ENCODE data around the gene DNAJC2.
A peak's percentile ranks its signal among the peaks of the same experiment; 100 is the strongest.

DNAJC2 gene

GRCh38 chr7:103349805-103350204, 5.2 kb upstream of the DNAJC2 start:
- Histone ChIP-seq H3K79me2 (ENCODE audit: insufficient read depth, low read length) (peaks cover 85% of the 10 kb centered on the region), H3K9me3 (ENCODE audit: insufficient read depth, low read length) (no peaks in the 10 kb centered on the region), H3K9ac (ENCODE audit: low read length) (peak overlapping the region; percentile 83; the same call in 1 of the 2 replicates), H3K4me3 (ENCODE audit: insufficient read depth, low read length, poor library complexity, severe bottlenecking) (peak overlapping the region; percentile 1), H4K20me1 (ENCODE audit: low read depth, low read length) (0 out of 2 replicates have a peak, but pooled peaks cover 5% of the 10 kb centered on the region), H3K4me2 (ENCODE audit: low read depth, low read length, poor library complexity, severe bottlenecking) (peak overlapping the region; percentile 97), H3K9me2 (replicated peaks; ENCODE audit: insufficient read depth, low read length) (no peaks in the 10 kb centered on the region), H3F3A (ENCODE audit: insufficient read depth) (peaks cover 10% of the 10 kb centered on the region; the same call in 1 of the 2 replicates), H3K27ac (ENCODE audit: low read depth, low read length) (no peak overlapping the region), H3K36me3 (ENCODE audit: low read length) (peaks cover 11% of the 10 kb centered on the region), H2AFZ (ENCODE audit: low read depth, low read length, severe bottlenecking) (no peak overlapping the region), H3K27me3 (ENCODE audit: low read length) (no peaks in the 10 kb centered on the region)
- no peak for TF ChIP-seq CTCF (IDR thresholded peaks at IDR 0.05; ENCODE audit: insufficient read depth, low read length, poor library complexity, severe bottlenecking)
- no peak for TF ChIP-seq EZH2phosphoT487 (conservative IDR thresholded peaks at IDR 0.05; ENCODE audit: low read length)

DNA sequence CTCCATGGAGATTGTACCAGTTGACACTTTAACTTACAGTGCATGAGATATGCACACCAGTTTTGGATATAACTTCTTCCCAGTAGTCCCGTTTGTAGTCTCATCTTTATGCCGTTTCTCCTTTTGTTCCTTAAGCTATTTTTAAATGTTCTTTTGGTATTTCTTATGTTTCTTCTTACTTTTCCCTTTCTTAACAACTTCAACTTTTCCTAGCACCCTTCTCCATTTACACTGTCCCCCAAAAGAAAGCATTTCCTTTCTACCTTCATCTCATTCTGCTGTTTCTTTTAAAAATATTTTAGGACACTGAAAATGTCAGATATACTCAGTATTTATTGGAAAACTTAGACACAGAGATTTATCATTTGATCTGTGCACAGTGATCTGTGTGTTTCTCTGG, 4.4 kb upstream of the DNAJC2 start:
- H3K79me2 ChIP-seq (ENCODE audit: insufficient read depth, low read length): peaks cover 85% of the 10 kb centered on the region
- H3K27me3 ChIP-seq (ENCODE audit: low read length): no peaks in the 10 kb centered on the region
- peak overlapping the region; percentile 92 for H3K4me3 ChIP-seq (ENCODE audit: insufficient read depth, low read length, poor library complexity, severe bottlenecking)
- H4K20me1 ChIP-seq (ENCODE audit: low read depth, low read length): 0 out of 2 replicates have a peak, but pooled peaks cover 5% of the 10 kb centered on the region
- no peaks in the 10 kb centered on the region for H3K9me2 ChIP-seq (replicated peaks; ENCODE audit: insufficient read depth, low read length)
- TF ChIP-seq CTCF (IDR thresholded peaks at IDR 0.05; ENCODE audit: insufficient read depth, low read length, poor library complexity, severe bottlenecking) (no peak), EZH2phosphoT487 (conservative IDR thresholded peaks at IDR 0.05; ENCODE audit: low read length) (no peak)
- H3F3A ChIP-seq (ENCODE audit: insufficient read depth): peaks cover 10% of the 10 kb centered on the region; the same call in 1 of the 2 replicates
- no peak overlapping the region for H3K27ac ChIP-seq (ENCODE audit: low read depth, low read length)
- peak overlapping the region; percentile 97 for H3K4me2 ChIP-seq (ENCODE audit: low read depth, low read length, poor library complexity, severe bottlenecking)
- no peak overlapping the region for H2AFZ ChIP-seq (ENCODE audit: low read depth, low read length, severe bottlenecking)
- H3K9me3 ChIP-seq (ENCODE audit: insufficient read depth, low read length): no peaks in the 10 kb centered on the region
- peaks cover 5% of the 10 kb centered on the region for H3K36me3 ChIP-seq (ENCODE audit: low read length)
- H3K9ac ChIP-seq (ENCODE audit: low read length): peak overlapping the region; percentile 83

- Histone ChIP-seq H3K4me3 (ENCODE audit: insufficient read depth, low read length, poor library complexity, severe bottlenecking) (peak overlapping the region; percentile 92), H3K27me3 (ENCODE audit: low read length) (no peaks in the 10 kb centered on the region), H3K36me3 (ENCODE audit: low read length) (peaks cover under 1% of the 10 kb centered on the region), H4K20me1 (ENCODE audit: low read depth, low read length) (0 out of 2 replicates have a peak, but pooled peaks cover 5% of the 10 kb centered on the region), H3K9me2 (replicated peaks; ENCODE audit: insufficient read depth, low read length) (no peaks in the 10 kb centered on the region), H3K9ac (ENCODE audit: low read length) (peak overlapping the region; percentile 83), H3K79me2 (ENCODE audit: insufficient read depth, low read length) (peaks cover 85% of the 10 kb centered on the region), H3K27ac (ENCODE audit: low read depth, low read length) (peak overlapping the region; percentile 61; the same call in 1 of the 2 replicates), H2AFZ (ENCODE audit: low read depth, low read length, severe bottlenecking) (peak overlapping the region; percentile 33), H3K9me3 (ENCODE audit: insufficient read depth, low read length) (no peaks in the 10 kb centered on the region), H3F3A (ENCODE audit: insufficient read depth) (peaks cover 10% of the 10 kb centered on the region; the same call in 1 of the 2 replicates), H3K4me2 (ENCODE audit: low read depth, low read length, poor library complexity, severe bottlenecking) (peak overlapping the region; percentile 97)
- no peak for TF ChIP-seq EZH2phosphoT487 (conservative IDR thresholded peaks at IDR 0.05; ENCODE audit: low read length)
- TF ChIP-seq CTCF (IDR thresholded peaks at IDR 0.05; ENCODE audit: insufficient read depth, low read length, poor library complexity, severe bottlenecking): no peak
Measured at GRCh38 chr7:103348452-103348851, 3.9 kb upstream of the DNAJC2 start.
